ENCODE measurements around the gene NBEAL2.
A peak's percentile ranks its signal among the peaks of the same experiment; 100 is the strongest.

NBEAL2 gene

DNA sequence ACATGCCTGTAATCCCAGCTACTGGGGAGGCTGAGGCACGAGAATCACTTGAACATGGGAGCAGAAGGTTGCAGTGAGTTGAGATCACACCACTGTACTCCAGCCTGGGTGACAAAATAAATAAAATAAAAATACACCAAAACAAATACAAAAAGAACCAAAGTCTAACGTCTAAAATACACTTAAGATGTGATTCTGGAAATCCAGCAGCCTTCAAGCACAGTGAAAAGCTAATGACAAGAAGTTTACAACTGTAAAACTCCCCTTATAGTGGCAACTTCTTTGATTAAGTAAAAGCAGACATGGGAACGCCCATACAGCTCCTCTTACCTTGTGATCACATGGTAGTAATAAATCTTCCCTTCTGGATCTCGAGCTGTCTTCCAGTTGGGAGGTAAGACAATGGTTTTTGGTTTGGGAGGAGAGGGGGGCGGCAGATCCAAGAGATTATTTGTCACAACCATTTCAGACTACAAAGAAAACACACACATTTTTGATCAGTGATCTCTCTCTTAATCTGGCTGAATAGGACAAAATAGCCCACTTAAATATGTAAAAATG, 62.8 kb downstream of the NBEAL2 start:
- DNase-seq (ENCODE audit: low spot score): no peak

GRCh38 chr3:47047069-47047468, 67.6 kb downstream of the NBEAL2 start:
- DNase-seq (ENCODE audit: low spot score): no peak

- DNase-seq (ENCODE audit: low spot score): no peak
Observed at GRCh38 chr3:47047673-47048072, 68.2 kb downstream of the NBEAL2 start.

- DNase-seq (ENCODE audit: low spot score): no peak
Observed at GRCh38 chr3:47054412-47054811, 74.9 kb downstream of the NBEAL2 start.

- no peak for DNase-seq (ENCODE audit: low spot score)
Observed at GRCh38 chr3:47056705-47057104, 77.2 kb downstream of the NBEAL2 start.

GRCh38 chr3:47057212-47057671, 77.8 kb downstream of the NBEAL2 start:
- peak; percentile 83 for DNase-seq (ENCODE audit: low spot score)

Measured in CD4-positive, alpha-beta T cell treated with Interleukin-2 at 100 ng/mL for 4 hours (primary cell).